IMR-90 (cell line): ENCODE data around the gene REV3L. TPM values are rescaled to one million over a fixed set of nuclear protein-coding genes. Genes with fewer than 3 reads are reported as not detected.

Source experiments
- ATAC-seq: fragments of 200-7000 bp; cut with Tn5 transposase; 2 replicates; pipeline ENCODE4 v1.9.1; 2020; ENCODE audit warnings: low read depth, mild to moderate bottlenecking, moderate library complexity
- BruUV-seq: library from RNA; stranded (reverse); fragments of 400-500 nt; replicated peaks from 2 replicates; lab custom pipeline; 2021; lab: Mats Ljungman, UMichigan
- CTCF ChIA-PET: fragments of 300-600 bp; formaldehyde crosslinking; extraction: SDS; loops from one replicate; lab custom pipeline; 2021; ENCODE audit warnings: antibody characterized with exemption; lab: Yijun Ruan, JAX
- POLR2A ChIA-PET: fragments of 300-600 bp; sonication (Branson Sonifier 250); formaldehyde crosslinking; loops from one replicate; lab custom pipeline; 2022; ENCODE audit warnings: antibody characterized with exemption; ENCODE audit not compliant: unreplicated experiment; lab: Charles Lee
- DNase-seq: peaks from one replicate; pipeline ENCODE4 v3.0.0; 2013
- H2AFZ ChIP-seq: replicated peaks from 2 replicates; pipeline ENCODE3; 2013; ENCODE audit warnings: low read length, mild to moderate bottlenecking; ENCODE audit not compliant: poor library complexity
- H2AK5ac ChIP-seq: 2 replicates; pipeline ENCODE4 v1.6.1; 2013; ENCODE audit warnings: low read depth, low read length, inconsistent platforms
- H2AK9ac ChIP-seq: replicated peaks from 2 replicates; pipeline ENCODE3; 2013; ENCODE audit warnings: mild to moderate bottlenecking, low read depth, low read length, moderate library complexity; ENCODE audit not compliant: poor library complexity
- H2BK120ac ChIP-seq: 2 replicates; pipeline ENCODE4 v1.6.1; 2013; ENCODE audit warnings: low read depth, low read length, inconsistent platforms
- H2BK15ac ChIP-seq: 3 replicates; pipeline ENCODE4 v1.6.1; 2013; ENCODE audit warnings: low read depth, low read length, inconsistent platforms
- H2BK20ac ChIP-seq: 2 replicates; pipeline ENCODE4 v1.6.1; 2013; ENCODE audit warnings: low read depth, mild to moderate bottlenecking, inconsistent platforms, low read length, moderate library complexity
- H2BK5ac ChIP-seq: 2 replicates; pipeline ENCODE4 v1.6.1; 2013; ENCODE audit warnings: mild to moderate bottlenecking, low read depth, low read length, inconsistent platforms; ENCODE audit not compliant: poor library complexity, severe bottlenecking
- H3K14ac ChIP-seq: replicated peaks from 2 replicates; pipeline ENCODE4 v1.6.1; 2013; ENCODE audit warnings: low read depth, low read length, inconsistent platforms
- H3K18ac ChIP-seq: 2 replicates; pipeline ENCODE4 v1.6.1; 2013; ENCODE audit warnings: low read depth, low read length, control low read depth
- H3K23ac ChIP-seq: 2 replicates; pipeline ENCODE4 v1.6.1; 2013; ENCODE audit warnings: low read depth, low read length, inconsistent platforms
- H3K27ac ChIP-seq: 2 replicates; pipeline ENCODE4 v1.5.1; 2013; ENCODE audit warnings: mild to moderate bottlenecking, control low read depth, low read length; ENCODE audit not compliant: insufficient read depth
- H3K27me3 ChIP-seq: 2 replicates; pipeline ENCODE4 v1.6.1; 2013; ENCODE audit warnings: low read length; ENCODE audit not compliant: control insufficient read depth, insufficient read depth
- H3K36me3 ChIP-seq: 2 replicates; pipeline ENCODE4 v1.6.1; 2013; ENCODE audit warnings: low read length, mixed read lengths; ENCODE audit not compliant: control insufficient read depth, insufficient read depth
- H3K4ac ChIP-seq: 2 replicates; pipeline ENCODE4 v1.6.1; 2013; ENCODE audit warnings: low read depth, low read length, inconsistent platforms
- H3K4me1 ChIP-seq: 2 replicates; pipeline ENCODE4 v1.6.1; 2013; ENCODE audit warnings: low read length, mixed read lengths; ENCODE audit not compliant: control insufficient read depth, insufficient read depth
- H3K4me2 ChIP-seq: 2 replicates; pipeline ENCODE4 v1.6.1; 2013; ENCODE audit warnings: low read depth, mild to moderate bottlenecking, control low read depth, low read length, moderate library complexity
- H3K4me3 ChIP-seq: 2 replicates; pipeline ENCODE4 v1.5.1; 2013; ENCODE audit warnings: low read depth, mild to moderate bottlenecking, control low read depth, low read length, moderate library complexity; ENCODE audit not compliant: insufficient read depth
- H3K56ac ChIP-seq: 2 replicates; pipeline ENCODE4 v1.6.1; 2013; ENCODE audit warnings: low read length, inconsistent platforms; ENCODE audit not compliant: insufficient read depth; ENCODE audit errors: extremely low read depth
- H3K79me1 ChIP-seq, 2 experiments: 2 replicates each; pipeline ENCODE4 v1.6.1; 2013; ENCODE audit warnings: low read length in 2 of 2, inconsistent platforms in 1 of 2, low read depth in 1 of 2
- H3K9ac ChIP-seq: 2 replicates; pipeline ENCODE4 v1.6.1; 2013; ENCODE audit warnings: low read depth, low read length, control low read depth
- H3K9me1 ChIP-seq: 2 replicates; pipeline ENCODE4 v1.6.1; 2013; ENCODE audit warnings: low read length, inconsistent platforms; ENCODE audit not compliant: insufficient read depth
- H3K9me3 ChIP-seq: 2 replicates; pipeline ENCODE4 v1.6.1; 2013; ENCODE audit warnings: low read length; ENCODE audit not compliant: control insufficient read depth, insufficient read depth
- H4K20me1 ChIP-seq: 2 replicates; pipeline ENCODE4 v1.6.1; 2013; ENCODE audit warnings: low read length, inconsistent platforms; ENCODE audit not compliant: insufficient read depth
- H4K5ac ChIP-seq: 2 replicates; pipeline ENCODE4 v1.6.1; 2013; ENCODE audit warnings: mild to moderate bottlenecking, low read depth, low read length, control low read depth
- H4K8ac ChIP-seq, 2 experiments: 2 replicates each; pipeline ENCODE4 v1.6.1; 2013; ENCODE audit warnings: low read depth in 2 of 2, low read length in 2 of 2, control low read depth in 1 of 2, inconsistent platforms in 1 of 2
- H4K91ac ChIP-seq: 2 replicates; pipeline ENCODE4 v1.6.1; 2013; ENCODE audit warnings: low read depth, low read length, inconsistent platforms; ENCODE audit not compliant: insufficient read depth
- BHLHE40 ChIP-seq: fragments of 150-350 bp; IDR thresholded peaks from 2 replicates; pipeline ENCODE4 v1.6.1; 2016; ENCODE audit warnings: mild to moderate bottlenecking, low read depth, low read length
- CEBPB ChIP-seq: IDR thresholded peaks from 2 replicates; pipeline ENCODE4 v1.6.1; 2012; ENCODE audit warnings: low read depth, low read length, improper control_type of control experiment
- CHD1 ChIP-seq: IDR thresholded peaks from 2 replicates; pipeline ENCODE4 v1.6.1; 2012; ENCODE audit warnings: low read depth, low read length, improper control_type of control experiment
- ELK1 ChIP-seq: fragments of 150-350 bp; IDR thresholded peaks from 2 replicates; pipeline ENCODE4 v1.6.1; 2016; ENCODE audit warnings: low read depth, mild to moderate bottlenecking, low read length, moderate library complexity, borderline replicate concordance
- FOS ChIP-seq: fragments of 150-350 bp; IDR thresholded peaks from 2 replicates; pipeline ENCODE4 v1.6.1; 2016; ENCODE audit warnings: low read depth, low read length
- MAFK ChIP-seq: IDR thresholded peaks from 2 replicates; pipeline ENCODE4 v1.6.1; 2012; ENCODE audit warnings: low read depth, low read length, improper control_type of control experiment
- MAZ ChIP-seq: IDR thresholded peaks from 2 replicates; pipeline ENCODE4 v1.6.1; 2012; ENCODE audit warnings: low read depth, mild to moderate bottlenecking, low read length, improper control_type of control experiment, moderate library complexity, borderline replicate concordance
- MXI1 ChIP-seq: IDR thresholded peaks from 2 replicates; pipeline ENCODE4 v1.6.1; 2012; ENCODE audit warnings: low read depth, mild to moderate bottlenecking, low read length, moderate library complexity, borderline replicate concordance
- NFE2L2 ChIP-seq: fragments of 150-350 bp; IDR thresholded peaks from 2 replicates; pipeline ENCODE4 v1.6.1; 2016; ENCODE audit warnings: low read depth, mild to moderate bottlenecking, low read length
- POLR2A ChIP-seq: IDR thresholded peaks from 2 replicates; pipeline ENCODE4 v1.6.1; 2012; ENCODE audit warnings: mild to moderate bottlenecking, low read depth, low read length
- RAD21 ChIP-seq: IDR thresholded peaks from 2 replicates; pipeline ENCODE4 v1.6.1; 2012; ENCODE audit warnings: low read length, improper control_type of control experiment
- RFX5 ChIP-seq: IDR thresholded peaks from 2 replicates; pipeline ENCODE4 v1.8.0; 2012; ENCODE audit warnings: low read depth, mild to moderate bottlenecking, low read length, moderate library complexity
- SMC3 ChIP-seq: fragments of 150-350 bp; IDR thresholded peaks from 2 replicates; pipeline ENCODE4 v1.6.1; 2016; ENCODE audit warnings: low read depth, mild to moderate bottlenecking, antibody characterized with exemption, low read length, moderate library complexity
- WGBS, 2 experiments: methylation state at CpG; one replicate each; pipeline versions ENCODE4 v1.1.5 to v1.1.7; 2013; ENCODE audit warnings: missing lambda C conversion rate in 2 of 2; ENCODE audit not compliant: insufficient read length in 1 of 2; ENCODE audit errors: extremely low coverage in 2 of 2; 5-methylcytosine and 5-hydroxymethylcytosine counted together
- dilution Hi-C: fragments of 300-500 bp; cut with HindIII; formaldehyde crosslinking; loops from one replicate; pipeline ENCODE4 v1.14.3; 2018; ENCODE audit warnings: low sequenced_read_pairs; ENCODE audit not compliant: unreplicated experiment
- in situ Hi-C: fragments of 300-500 bp; cut with MboI; formaldehyde crosslinking; loops from 3 replicates; pipeline ENCODE4 v1.14.3; 2019; ENCODE audit warnings: low sequenced_read_pairs, inconsistent platforms, mixed read lengths
- intact Hi-C: fragments of 100-400 bp; cut with micrococcal nuclease; formaldehyde crosslinking; loops from 2 replicates; pipeline ENCODE4 v1.10.0; 2022
- polyA plus RNA-seq, 3 experiments: library from polyadenylated mRNA; depleted of rRNA; stranded (reverse); fragments of >200 nt; gene quantifications; 2 replicates each; pipeline ENCODE4 v1.2.3, GENCODE V29; 2012; ENCODE audit warnings: low replicate concordance in 1 of 3
- total RNA-seq: library from RNA; depleted of rRNA; stranded (reverse); fragments of >200 nt; gene quantifications from 2 replicates; pipeline ENCODE4 v1.2.3, GENCODE V29; 2012
- TF ChIP-seq, protein P1 (sequence below): fragments of 150-350 bp; IDR thresholded peaks from 2 replicates; pipeline ENCODE4 v1.6.1; 2017; ENCODE audit warnings: mild to moderate bottlenecking, antibody characterized with exemption, low read length, low read depth
- TF ChIP-seq, protein P2 (sequence below): conservative IDR thresholded peaks from 2 replicates; pipeline ENCODE4 v1.5.1; 2012; ENCODE audit warnings: mild to moderate bottlenecking, low read depth, low read length, improper control_type of control experiment

The REV3L gene
- total and polyA plus RNA-seq, 2 of the 4 experiments (the other 2 are of a cell fraction) = 7.4 to 15.4 TPM

DNA sequence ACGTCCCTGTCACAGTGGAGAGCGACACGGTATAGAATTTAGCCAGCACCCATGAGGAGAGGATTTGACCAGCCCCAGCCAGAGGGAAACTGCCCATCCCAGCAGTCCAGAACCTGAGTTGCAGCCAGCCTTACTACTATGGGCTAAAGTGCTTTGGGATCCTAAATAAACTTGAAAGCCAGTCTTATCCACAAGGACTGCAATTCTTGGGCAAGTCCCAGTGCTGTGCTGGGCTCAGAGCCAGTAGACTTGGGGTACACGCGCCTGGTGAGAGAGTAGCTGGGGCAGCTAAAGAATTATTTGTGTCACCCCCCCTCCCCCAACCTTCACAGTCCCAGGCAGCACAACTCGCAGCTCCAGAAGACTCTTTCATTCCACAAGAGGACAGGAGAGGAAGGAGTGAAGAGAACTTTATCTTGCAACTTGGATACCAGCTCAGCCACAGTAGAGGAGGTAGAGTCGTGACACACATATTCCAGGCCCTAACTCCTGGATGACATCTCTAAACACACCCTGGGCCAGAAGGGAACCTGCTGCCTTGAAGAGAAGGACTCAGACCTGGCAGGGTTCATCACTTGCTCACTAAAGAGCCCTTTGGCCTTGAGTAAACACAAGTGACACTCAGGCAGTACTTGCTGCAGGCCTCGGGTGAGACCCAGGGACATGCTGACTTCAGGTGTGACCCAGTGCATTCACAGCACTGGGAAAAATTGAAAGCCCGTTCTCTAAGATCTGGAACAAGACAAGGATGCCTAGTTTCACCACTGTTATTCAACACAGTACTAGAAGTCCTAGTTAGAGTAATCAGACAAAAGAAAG lies 100.3 kb downstream of the REV3L start:
- H3K18ac ChIP-seq = no peak overlapping the region
- TF ChIP-seq RFX5 = no peak
- TF ChIP-seq CEBPB = no peak
- TF ChIP-seq, protein P1, sequence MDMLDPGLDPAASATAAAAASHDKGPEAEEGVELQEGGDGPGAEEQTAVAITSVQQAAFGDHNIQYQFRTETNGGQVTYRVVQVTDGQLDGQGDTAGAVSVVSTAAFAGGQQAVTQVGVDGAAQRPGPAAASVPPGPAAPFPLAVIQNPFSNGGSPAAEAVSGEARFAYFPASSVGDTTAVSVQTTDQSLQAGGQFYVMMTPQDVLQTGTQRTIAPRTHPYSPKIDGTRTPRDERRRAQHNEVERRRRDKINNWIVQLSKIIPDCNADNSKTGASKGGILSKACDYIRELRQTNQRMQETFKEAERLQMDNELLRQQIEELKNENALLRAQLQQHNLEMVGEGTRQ = no peak
- no peak for TF ChIP-seq MXI1
- no peak for TF ChIP-seq MAZ
- no peak for TF ChIP-seq RAD21
- TF ChIP-seq CHD1 = no peak
- TF ChIP-seq POLR2A = no peak
- TF ChIP-seq MAFK = no peak
- no peak for TF ChIP-seq BHLHE40
- no peak for TF ChIP-seq SMC3
- no peak for TF ChIP-seq ELK1
- TF ChIP-seq, protein P2, sequence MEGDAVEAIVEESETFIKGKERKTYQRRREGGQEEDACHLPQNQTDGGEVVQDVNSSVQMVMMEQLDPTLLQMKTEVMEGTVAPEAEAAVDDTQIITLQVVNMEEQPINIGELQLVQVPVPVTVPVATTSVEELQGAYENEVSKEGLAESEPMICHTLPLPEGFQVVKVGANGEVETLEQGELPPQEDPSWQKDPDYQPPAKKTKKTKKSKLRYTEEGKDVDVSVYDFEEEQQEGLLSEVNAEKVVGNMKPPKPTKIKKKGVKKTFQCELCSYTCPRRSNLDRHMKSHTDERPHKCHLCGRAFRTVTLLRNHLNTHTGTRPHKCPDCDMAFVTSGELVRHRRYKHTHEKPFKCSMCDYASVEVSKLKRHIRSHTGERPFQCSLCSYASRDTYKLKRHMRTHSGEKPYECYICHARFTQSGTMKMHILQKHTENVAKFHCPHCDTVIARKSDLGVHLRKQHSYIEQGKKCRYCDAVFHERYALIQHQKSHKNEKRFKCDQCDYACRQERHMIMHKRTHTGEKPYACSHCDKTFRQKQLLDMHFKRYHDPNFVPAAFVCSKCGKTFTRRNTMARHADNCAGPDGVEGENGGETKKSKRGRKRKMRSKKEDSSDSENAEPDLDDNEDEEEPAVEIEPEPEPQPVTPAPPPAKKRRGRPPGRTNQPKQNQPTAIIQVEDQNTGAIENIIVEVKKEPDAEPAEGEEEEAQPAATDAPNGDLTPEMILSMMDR = no peak
- no peak for TF ChIP-seq FOS
- TF ChIP-seq NFE2L2 = no peak
- H4K8ac ChIP-seq = no peak overlapping the region
- no peak overlapping the region for H4K91ac ChIP-seq
- intact Hi-C loops = no loop called here
- H3K4me1 ChIP-seq = no peaks in the 10 kb centered on the region; the same call in 1 of the 2 replicates
- H3K4ac ChIP-seq = no peak overlapping the region
- no peak overlapping the region for H3K27ac ChIP-seq
- no peaks in the 10 kb centered on the region for H3K9me3 ChIP-seq
- H3K36me3 ChIP-seq = peaks cover 25% of the 10 kb centered on the region
- H3K9me1 ChIP-seq = peaks cover 7% of the 10 kb centered on the region; the same call in 1 of the 2 replicates
- ATAC-seq (no peak), DNase-seq (no peak)
- dilution Hi-C loops = no loop called here
- POLR2A ChIA-PET = no interaction called here
- no peak overlapping the region for H3K56ac ChIP-seq
- H4K20me1 ChIP-seq = no peaks in the 10 kb centered on the region
- H2AK5ac ChIP-seq = no peak overlapping the region
- CTCF ChIA-PET = no interaction called here
- no peak overlapping the region for H3K4me3 ChIP-seq
- no peak overlapping the region for H3K14ac ChIP-seq
- 100% methylated on average over 3 of the region's 9 CpGs; no CpG with 5 or more reads in 1 of the 2 experiments for WGBS, 2 experiments
- no peak overlapping the region for H2AK9ac ChIP-seq
- no peak overlapping the region for H2BK5ac ChIP-seq
- no peak overlapping the region for H2BK20ac ChIP-seq
- H3K27me3 ChIP-seq = no peaks in the 10 kb centered on the region
- no peak overlapping the region for H2BK15ac ChIP-seq
- H4K5ac ChIP-seq = no peak overlapping the region
- no peak overlapping the region for H3K4me2 ChIP-seq
- in situ Hi-C loops = no loop called here
- no TSS peak for BruUV-seq
- no peak overlapping the region for H3K23ac ChIP-seq
- no peak overlapping the region for H3K9ac ChIP-seq
- no peak overlapping the region for H2BK120ac ChIP-seq
- H2AFZ ChIP-seq = no peak overlapping the region
- H3K79me1 ChIP-seq = peaks cover 6 to 11% of the 10 kb centered on the region in 2 experiments; a peak in 3 of 4 replicates
